CD4-positive, alpha-beta T cell treated with Interleukin-15 for 4 hours (primary cell): ENCODE measurements around the gene APH1B.

Experiments
- DNase-seq: peaks from one replicate; pipeline ENCODE4 v3.0.0-alpha.2; 2020; ENCODE audit warnings: low spot score

Gene APH1B

DNA sequence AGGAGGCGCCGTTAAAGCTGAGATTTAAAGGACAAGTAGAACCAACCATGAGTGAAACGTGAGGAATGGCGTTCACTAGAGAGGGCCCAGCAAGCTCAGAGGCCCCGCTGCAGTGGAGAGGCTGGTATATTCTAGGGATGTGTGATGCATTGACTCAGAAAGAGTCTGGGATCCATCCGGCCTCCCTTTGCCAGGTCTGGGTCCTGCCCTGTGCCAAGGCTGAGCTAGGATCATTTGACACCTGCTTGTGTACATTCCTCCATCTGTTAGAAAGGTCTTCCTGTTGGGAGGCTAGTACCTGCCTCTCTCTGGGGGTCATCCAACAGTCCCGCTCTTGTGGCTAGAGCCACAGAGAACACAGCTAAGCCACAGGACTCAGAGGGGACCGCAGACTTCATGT is 75.9 kb downstream of the APH1B start:
- DNase-seq, result no peak

DNA sequence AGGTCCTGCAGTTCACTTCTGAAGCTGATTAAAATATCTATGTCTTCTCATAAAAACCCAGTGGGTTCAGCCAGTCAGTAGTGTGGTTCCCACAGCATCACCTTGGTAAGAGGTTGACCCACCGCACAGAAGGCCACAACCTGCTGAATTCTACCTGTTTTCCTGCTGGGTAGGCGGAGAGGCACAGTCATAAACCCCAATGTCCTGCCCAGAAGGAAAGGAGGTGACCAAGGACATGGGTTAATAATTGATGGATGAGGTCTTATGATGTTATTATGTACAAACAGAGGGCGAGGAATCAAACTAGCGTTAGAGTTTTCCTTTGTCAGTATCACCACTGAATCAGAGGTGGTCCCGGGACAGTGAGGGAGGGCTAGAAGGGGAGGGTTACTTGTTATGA is 76.5 kb downstream of the APH1B start:
- DNase-seq, result no peak

DNA sequence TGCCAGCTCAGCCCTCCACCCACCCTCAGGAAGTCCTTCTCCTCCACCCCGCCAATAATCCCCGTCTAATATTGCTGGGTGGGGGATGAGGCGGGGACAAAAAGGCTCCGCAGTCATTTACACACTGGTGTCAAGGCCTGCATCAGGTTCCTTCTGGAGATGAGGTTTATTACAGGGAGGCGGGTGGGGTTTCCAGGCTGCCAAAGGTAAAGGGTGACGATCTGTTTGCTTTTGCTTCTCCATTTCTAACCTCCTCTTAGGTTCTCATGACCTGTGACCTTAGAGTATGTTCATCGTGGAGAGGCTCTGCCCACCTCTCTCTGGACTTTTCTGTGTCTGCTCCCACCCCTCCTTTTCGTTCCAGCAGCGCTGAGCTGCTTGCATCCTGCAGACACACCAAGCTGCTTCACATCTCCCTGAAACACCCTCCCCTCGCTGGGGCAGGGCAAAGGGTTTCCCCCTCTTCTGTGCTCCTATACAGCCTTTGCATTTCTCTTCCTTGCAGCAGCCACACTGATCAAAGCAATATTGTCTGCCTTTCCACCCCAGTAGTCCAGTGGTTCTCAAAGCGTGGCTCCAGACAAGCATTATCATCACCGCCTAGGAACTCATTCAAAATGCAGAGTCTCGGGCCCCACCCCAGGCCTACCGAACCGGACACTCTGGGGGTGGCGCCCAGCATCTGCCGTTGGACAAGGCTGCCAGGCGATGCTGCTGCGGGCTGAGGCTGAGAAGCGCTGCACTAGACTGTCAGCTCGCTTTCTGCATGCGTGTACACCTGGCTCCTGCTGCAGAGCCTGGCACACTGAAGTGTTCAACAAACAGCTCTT is 77.6 kb downstream of the APH1B start:
- no peak for DNase-seq

DNA sequence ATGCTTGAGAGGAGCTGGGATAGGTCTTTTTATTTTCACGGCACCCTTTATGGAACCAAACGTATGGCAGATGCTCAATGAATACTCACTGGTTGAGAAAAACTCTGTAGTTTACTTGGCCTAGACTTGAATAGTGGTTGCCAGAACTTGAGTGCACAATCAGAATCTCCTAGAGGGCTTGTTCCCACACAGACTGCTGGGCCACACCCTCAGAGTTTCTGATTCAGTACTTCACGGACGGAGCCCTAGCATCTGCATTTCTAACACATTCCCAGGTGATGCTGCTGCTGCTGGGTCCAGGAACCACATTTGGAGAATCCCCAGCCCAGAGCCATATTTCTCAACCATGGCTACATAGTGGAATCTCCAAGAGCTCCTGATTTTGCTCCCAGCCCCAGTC is 79.7 kb downstream of the APH1B start:
- DNase-seq, result no peak

DNA sequence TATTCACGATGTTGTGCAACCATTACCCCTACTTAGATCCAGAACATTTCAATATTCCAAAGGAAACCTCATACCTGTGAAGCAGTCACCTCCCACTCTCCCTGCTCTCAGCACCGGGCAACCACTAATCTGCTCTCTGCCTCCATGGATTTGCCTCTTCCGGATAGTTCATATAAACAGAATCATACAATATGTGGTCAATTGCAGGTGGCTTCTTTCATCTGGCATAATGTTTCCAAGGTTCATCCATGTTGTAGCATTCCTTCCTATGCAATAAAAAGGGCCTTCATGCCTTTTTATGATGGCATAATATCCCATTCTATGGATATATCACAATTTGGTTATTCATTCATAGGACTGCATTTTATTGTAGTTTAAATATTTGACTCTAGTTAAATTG is 80.3 kb downstream of the APH1B start:
- DNase-seq, result no peak

DNA sequence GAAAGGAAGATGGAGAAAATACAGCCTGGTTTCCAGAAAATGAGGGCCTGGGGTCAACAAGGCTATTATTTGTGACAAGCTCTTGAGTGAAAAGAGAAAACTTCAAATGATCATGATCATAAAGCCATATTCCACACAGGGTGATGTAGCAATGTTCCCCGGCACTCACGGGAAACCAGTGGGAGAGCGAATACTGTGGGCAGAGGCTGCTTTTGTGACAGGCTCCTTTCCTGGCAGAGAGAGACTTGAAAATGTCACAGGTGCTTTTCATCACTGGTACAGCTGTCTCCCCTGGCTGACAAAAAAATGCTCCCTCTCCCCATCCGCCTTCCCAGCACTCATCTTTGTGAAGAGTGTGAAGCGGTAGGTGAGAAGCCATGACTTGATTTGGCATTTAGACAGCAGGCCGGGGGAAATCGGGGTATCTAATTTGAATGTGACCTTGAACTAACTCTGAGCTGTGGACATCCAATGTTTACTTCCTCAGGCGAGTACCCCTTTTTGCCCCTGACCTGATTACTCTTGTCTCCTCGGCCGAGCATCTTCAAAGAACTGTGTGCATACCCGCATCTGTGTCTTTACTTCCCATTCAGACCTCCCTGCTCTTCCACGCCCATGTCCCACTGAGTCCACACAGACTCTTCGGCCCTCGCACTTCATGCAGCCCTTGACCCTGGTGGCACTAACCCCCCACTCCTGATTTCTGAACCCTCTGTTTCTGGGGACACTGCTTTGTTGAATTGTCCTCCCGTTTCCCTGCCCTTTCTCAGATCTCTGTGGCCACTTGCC is 81.0 kb downstream of the APH1B start:
- no peak for DNase-seq
